ENCODE measurements around the gene ST3GAL3. TPM values are rescaled to one million over a fixed set of nuclear protein-coding genes. Genes with fewer than 3 reads are reported as not detected.

The ST3GAL3 gene
- total and polyA plus RNA-seq, 2 experiments from 2014 or later: 6.2 to 6.3 TPM

DNA sequence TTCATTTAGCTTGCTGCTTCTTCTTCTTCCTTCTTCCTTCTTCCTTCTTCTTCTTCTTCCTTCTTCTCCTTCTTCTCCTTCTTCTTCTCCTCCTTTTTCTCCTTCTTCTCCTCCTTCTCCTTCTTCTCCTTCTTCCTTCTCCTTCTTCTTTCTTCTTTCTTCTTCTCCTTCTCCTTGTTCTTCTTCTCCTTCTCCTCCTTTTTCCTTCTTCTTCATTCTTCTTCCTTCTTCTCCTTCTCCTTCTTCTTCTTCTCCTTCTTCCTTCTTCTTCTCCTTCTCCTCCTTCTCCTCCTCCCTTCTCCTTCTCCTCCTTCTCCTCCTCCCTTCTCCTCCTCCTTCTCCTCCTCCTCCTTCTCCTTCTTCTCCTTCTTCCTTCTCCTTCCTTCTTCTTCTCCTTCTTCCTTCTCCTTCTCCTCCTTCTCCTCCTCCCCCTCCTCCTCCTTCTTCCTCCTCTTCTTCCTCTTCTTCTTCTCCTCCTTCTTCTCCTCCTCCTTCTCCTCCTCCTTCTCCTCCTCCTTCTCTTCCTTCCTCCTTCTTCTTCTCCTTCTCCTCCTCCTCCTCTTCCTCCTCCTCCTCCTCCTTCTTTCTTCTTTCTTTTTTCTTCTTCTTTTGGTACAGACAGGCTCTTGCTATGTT lies 110.1 kb downstream of the ST3GAL3 start:
- Histone ChIP-seq H3K9me3 (ENCODE audit: low read depth) (no peaks in the 10 kb centered on the region), H3K4me1 (ENCODE audit: insufficient read depth) (no peaks in the 10 kb centered on the region), H3K79me2 (no peaks in the 10 kb centered on the region), H3K36me3 (replicated peaks; ENCODE audit: insufficient read depth, low read depth) (no peaks in the 10 kb centered on the region), H4K20me1 (ENCODE audit: insufficient read depth, poor library complexity, severe bottlenecking) (no peaks in the 10 kb centered on the region), H3K4me2 (no peak overlapping the region), H2AFZ (no peak overlapping the region), H3K9me2 (replicated peaks; ENCODE audit: insufficient read depth) (no peaks in the 10 kb centered on the region), H3K27ac (no peak overlapping the region), H3K27me3 (no peaks in the 10 kb centered on the region), H3K4me3 (no peak overlapping the region)
- DNase-seq (ENCODE audit: low spot score): no peak
- TF ChIP-seq EZH2 (IDR thresholded peaks at IDR 0.05; ENCODE audit: borderline replicate concordance) (no peak), EZH2phosphoT487 (IDR thresholded peaks at IDR 0.05; ENCODE audit: low read depth, severe bottlenecking, unreplicated experiment) (no peak)
- TF ChIP-seq, protein P1, sequence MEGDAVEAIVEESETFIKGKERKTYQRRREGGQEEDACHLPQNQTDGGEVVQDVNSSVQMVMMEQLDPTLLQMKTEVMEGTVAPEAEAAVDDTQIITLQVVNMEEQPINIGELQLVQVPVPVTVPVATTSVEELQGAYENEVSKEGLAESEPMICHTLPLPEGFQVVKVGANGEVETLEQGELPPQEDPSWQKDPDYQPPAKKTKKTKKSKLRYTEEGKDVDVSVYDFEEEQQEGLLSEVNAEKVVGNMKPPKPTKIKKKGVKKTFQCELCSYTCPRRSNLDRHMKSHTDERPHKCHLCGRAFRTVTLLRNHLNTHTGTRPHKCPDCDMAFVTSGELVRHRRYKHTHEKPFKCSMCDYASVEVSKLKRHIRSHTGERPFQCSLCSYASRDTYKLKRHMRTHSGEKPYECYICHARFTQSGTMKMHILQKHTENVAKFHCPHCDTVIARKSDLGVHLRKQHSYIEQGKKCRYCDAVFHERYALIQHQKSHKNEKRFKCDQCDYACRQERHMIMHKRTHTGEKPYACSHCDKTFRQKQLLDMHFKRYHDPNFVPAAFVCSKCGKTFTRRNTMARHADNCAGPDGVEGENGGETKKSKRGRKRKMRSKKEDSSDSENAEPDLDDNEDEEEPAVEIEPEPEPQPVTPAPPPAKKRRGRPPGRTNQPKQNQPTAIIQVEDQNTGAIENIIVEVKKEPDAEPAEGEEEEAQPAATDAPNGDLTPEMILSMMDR (IDR thresholded peaks at IDR 0.05; ENCODE audit: poor library complexity): no peak

DNA sequence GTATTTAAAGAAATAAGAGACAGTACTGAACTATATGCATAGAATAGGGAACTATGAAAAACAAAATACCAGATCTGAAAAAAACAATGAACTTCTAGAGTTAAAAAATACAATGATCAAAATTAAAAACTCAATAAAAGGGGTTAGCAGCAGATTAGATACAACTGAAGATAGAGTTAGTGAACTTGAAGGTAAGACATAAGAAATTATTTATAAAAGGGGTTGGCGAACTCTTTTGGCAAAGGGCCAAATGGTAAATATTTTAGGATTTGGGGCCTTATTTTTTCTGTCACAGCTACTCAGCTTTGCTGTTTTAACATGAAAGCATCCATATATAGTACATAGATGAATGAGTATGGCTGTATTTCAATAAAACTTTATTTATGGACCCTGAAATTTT lies 111.4 kb downstream of the ST3GAL3 start:
- WGBS (ENCODE audit: low lambda C conversion rate, missing lambda C conversion rate): 100% methylated on average over 1 of the region's 1 CpG
- H3K27ac ChIP-seq: no peak overlapping the region
- no peaks in the 10 kb centered on the region for H3K9me2 ChIP-seq (replicated peaks; ENCODE audit: insufficient read depth)
- no peak for DNase-seq (ENCODE audit: low spot score)
- H3K27me3 ChIP-seq: no peaks in the 10 kb centered on the region
- H3K9me3 ChIP-seq (ENCODE audit: low read depth): no peaks in the 10 kb centered on the region
- TF ChIP-seq, protein P1 (IDR thresholded peaks at IDR 0.05; ENCODE audit: poor library complexity): no peak
- TF ChIP-seq EZH2 (IDR thresholded peaks at IDR 0.05; ENCODE audit: borderline replicate concordance) (no peak), EZH2phosphoT487 (IDR thresholded peaks at IDR 0.05; ENCODE audit: low read depth, severe bottlenecking, unreplicated experiment) (no peak)
- no peaks in the 10 kb centered on the region for H4K20me1 ChIP-seq (ENCODE audit: insufficient read depth, poor library complexity, severe bottlenecking)
- no peak overlapping the region for H3K4me2 ChIP-seq
- H3K4me1 ChIP-seq (ENCODE audit: insufficient read depth): no peaks in the 10 kb centered on the region
- H3K79me2 ChIP-seq: no peaks in the 10 kb centered on the region
- H3K36me3 ChIP-seq (replicated peaks; ENCODE audit: insufficient read depth, low read depth): no peaks in the 10 kb centered on the region
- no peak overlapping the region for H3K4me3 ChIP-seq
- no peak overlapping the region for H2AFZ ChIP-seq

DNA sequence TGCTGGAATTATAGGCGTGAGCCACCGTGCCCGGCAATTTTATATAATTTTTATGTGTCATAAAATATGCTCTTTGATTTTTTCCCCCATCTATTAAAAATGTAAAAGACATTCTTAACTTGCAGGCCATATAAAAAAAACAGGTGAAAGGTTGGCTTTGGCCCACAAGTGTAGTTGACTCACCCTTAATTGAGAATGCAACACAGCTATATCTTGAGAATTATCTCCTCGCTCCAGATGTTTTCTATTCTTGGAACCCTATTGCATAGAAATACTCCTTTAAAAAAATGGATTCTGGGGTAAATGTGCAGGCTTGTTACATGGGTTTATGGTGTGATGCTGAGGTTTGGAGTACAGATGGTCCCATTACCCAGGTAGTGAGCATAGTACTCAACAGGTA lies 112.0 kb downstream of the ST3GAL3 start:
- Histone ChIP-seq H3K27me3 (no peaks in the 10 kb centered on the region), H4K20me1 (ENCODE audit: insufficient read depth, poor library complexity, severe bottlenecking) (no peaks in the 10 kb centered on the region), H3K79me2 (no peaks in the 10 kb centered on the region), H2AFZ (no peak overlapping the region), H3K4me3 (no peak overlapping the region), H3K9me2 (replicated peaks; ENCODE audit: insufficient read depth) (no peaks in the 10 kb centered on the region), H3K4me1 (ENCODE audit: insufficient read depth) (no peaks in the 10 kb centered on the region), H3K27ac (no peak overlapping the region), H3K36me3 (replicated peaks; ENCODE audit: insufficient read depth, low read depth) (no peaks in the 10 kb centered on the region), H3K9me3 (ENCODE audit: low read depth) (no peaks in the 10 kb centered on the region), H3K4me2 (no peak overlapping the region)
- TF ChIP-seq EZH2 (IDR thresholded peaks at IDR 0.05; ENCODE audit: borderline replicate concordance) (no peak), EZH2phosphoT487 (IDR thresholded peaks at IDR 0.05; ENCODE audit: low read depth, severe bottlenecking, unreplicated experiment) (no peak)
- TF ChIP-seq, protein P1 (IDR thresholded peaks at IDR 0.05; ENCODE audit: poor library complexity): no peak
- over 99% methylated on average over 4 of the region's 4 CpGs for WGBS (ENCODE audit: low lambda C conversion rate, missing lambda C conversion rate)
- no peak for DNase-seq (ENCODE audit: low spot score)

Data from hepatocyte (in vitro differentiated cells).